Naive thymus-derived CD8-positive, alpha-beta T cell (primary cell): ENCODE measurements around the gene TMC7. TPM values are rescaled to one million over a fixed set of nuclear protein-coding genes. Genes with fewer than 3 reads are reported as not detected.
"Not testable (repeated sequence)": the region's sequence is repeated elsewhere in the genome, so short reads cannot be mapped to it uniquely, and the experiment has no call there.

Source experiments
- ATAC-seq, 2 donors: fragments of 150-1000 bp; cut with Tn5 transposase in 1 of 2; sonication (Bioruptor Pico), chemical (Tn5 transposase) in 1 of 2; 1 replicate in 1 of 2; 2 replicates in 1 of 2; pipeline ENCODE4 v1.10.0; 2021; ENCODE audit warnings: mild to moderate bottlenecking in 2 of 2, moderate library complexity in 2 of 2
- POLR2A ChIA-PET: fragments of 350-600 bp; sonication (Branson Sonifier 250); formaldehyde crosslinking; loops from one replicate; lab custom pipeline; 2021; ENCODE audit warnings: antibody characterized with exemption; lab: Charles Lee
- DNase-seq, 10 donors: peaks; one replicate each; pipeline versions ENCODE4 v3.0.0 to v3.0.0-alpha.2; 2020 to 2022
- H3K27ac Mint-ChIP-seq, 10 donors: one replicate each; pipeline ENCODE4 v1.8.0; 2020 to 2022; ENCODE audit warnings: mild to moderate bottlenecking in 10 of 10, mixed read lengths in 10 of 10, moderate library complexity in 4 of 10, inconsistent platforms in 1 of 10
- H3K27me3 Mint-ChIP-seq, 5 donors: one replicate each; pipeline ENCODE4 v1.8.0; 2021 to 2022; ENCODE audit warnings: mixed read lengths in 5 of 5
- H3K36me3 Mint-ChIP-seq, 3 donors: one replicate each; pipeline ENCODE4 v1.8.0; 2020 to 2022; ENCODE audit warnings: mixed read lengths in 3 of 3, mild to moderate bottlenecking in 2 of 3, inconsistent platforms in 1 of 3
- H3K4me1 Mint-ChIP-seq, 4 donors: one replicate each; pipeline ENCODE4 v1.8.0; 2021 to 2022; ENCODE audit warnings: mixed read lengths in 4 of 4
- H3K4me3 Mint-ChIP-seq, 10 donors: one replicate each; pipeline ENCODE4 v1.8.0; 2020 to 2022; ENCODE audit warnings: mild to moderate bottlenecking in 10 of 10, mixed read lengths in 10 of 10, moderate library complexity in 6 of 10, inconsistent platforms in 1 of 10
- H3K9me3 Mint-ChIP-seq, 9 donors: one replicate each; pipeline ENCODE4 v1.8.0; 2020 to 2022; ENCODE audit warnings: mixed read lengths in 9 of 9, mild to moderate bottlenecking in 3 of 9, inconsistent platforms in 1 of 9, moderate library complexity in 1 of 9
- polyA plus RNA-seq, 3 donors: library from polyadenylated mRNA; unstranded; fragments of 300-500 nt; fragmentation: Illumina TruSeq; gene quantifications; one replicate each; pipeline ENCODE4 v1.2.3, GENCODE V29; 2021
- total RNA-seq, 8 experiments: library from RNA in 2 of 8; stranded (reverse) in 2 of 8; gene quantifications; one replicate each; pipeline ENCODE4 v1.2.3 and lab custom pipeline; 2021 to 2026

Gene TMC7
- total and polyA plus RNA-seq, 5 experiments from 2014 or later: not detected

- H3K27me3 Mint-ChIP-seq, H3K4me1 Mint-ChIP-seq, H3K36me3 Mint-ChIP-seq, DNase-seq, H3K27ac Mint-ChIP-seq, H3K9me3 Mint-ChIP-seq, POLR2A ChIA-PET, ATAC-seq, H3K4me3 Mint-ChIP-seq: not testable (repeated sequence)
These were observed 10.4 kb downstream of the TMC7 start for GRCh38 chr16:18994181-18994580.

- H3K27me3 Mint-ChIP-seq, ATAC-seq, DNase-seq, POLR2A ChIA-PET, H3K9me3 Mint-ChIP-seq, H3K4me3 Mint-ChIP-seq, H3K27ac Mint-ChIP-seq, H3K36me3 Mint-ChIP-seq, H3K4me1 Mint-ChIP-seq: not testable (repeated sequence)
These were observed 11.7 kb downstream of the TMC7 start for GRCh38 chr16:18995406-18995805.

- not testable (repeated sequence) for H3K27ac Mint-ChIP-seq
These were observed 12.8 kb downstream of the TMC7 start for GRCh38 chr16:18996536-18996935.

GRCh38 chr16:18997001-18997400 is 13.3 kb downstream of the TMC7 start:
- H3K36me3 Mint-ChIP-seq, H3K4me1 Mint-ChIP-seq, H3K4me3 Mint-ChIP-seq, H3K9me3 Mint-ChIP-seq, ATAC-seq, POLR2A ChIA-PET, H3K27ac Mint-ChIP-seq, DNase-seq, H3K27me3 Mint-ChIP-seq: not testable (repeated sequence)

More at GRCh38 chr16:18996536-18996935, 12.8 kb downstream of the TMC7 start:
- POLR2A ChIA-PET, H3K27me3 Mint-ChIP-seq, H3K9me3 Mint-ChIP-seq, H3K36me3 Mint-ChIP-seq, DNase-seq, H3K4me3 Mint-ChIP-seq, H3K4me1 Mint-ChIP-seq, ATAC-seq: not testable (repeated sequence)

- POLR2A ChIA-PET: no interaction called here
- no peak for ATAC-seq
These were observed 15.3 kb downstream of the TMC7 start for GRCh38 chr16:18999045-18999393.

GRCh38 chr16:19001788-19002187 is 18.1 kb downstream of the TMC7 start:
- DNase-seq: no peak
- H3K27me3 Mint-ChIP-seq: peaks cover 0 to 6% (median 0%) of the 10 kb centered on the region in 5 donors
- POLR2A ChIA-PET: no interaction called here
- H3K4me3 Mint-ChIP-seq: no peak overlapping the region
- H3K36me3 Mint-ChIP-seq: no peaks in the 10 kb centered on the region
- H3K27ac Mint-ChIP-seq: no peak overlapping the region
- no peak for ATAC-seq
- H3K9me3 Mint-ChIP-seq: peaks cover 0 to 1% (median 0%) of the 10 kb centered on the region in 9 donors
- no peaks in the 10 kb centered on the region for H3K4me1 Mint-ChIP-seq

More at GRCh38 chr16:18999045-18999393, 15.3 kb downstream of the TMC7 start:
- H3K36me3 Mint-ChIP-seq: no peaks in the 10 kb centered on the region
- DNase-seq: no peak
- H3K27ac Mint-ChIP-seq: no peak overlapping the region
- H3K27me3 Mint-ChIP-seq: peaks cover 0 to 11% (median 8%) of the 10 kb centered on the region in 5 donors
- peaks cover 0 to 4% (median 0%) of the 10 kb centered on the region in 9 donors for H3K9me3 Mint-ChIP-seq
- no peak overlapping the region for H3K4me3 Mint-ChIP-seq
- no peaks in the 10 kb centered on the region for H3K4me1 Mint-ChIP-seq

- Mint-ChIP-seq H3K9me3 (peaks cover 0 to 1% (median 0%) of the 10 kb centered on the region in 9 donors), H3K27ac (no peak overlapping the region), H3K4me1 (no peaks in the 10 kb centered on the region), H3K4me3 (no peak overlapping the region), H3K36me3 (no peaks in the 10 kb centered on the region), H3K27me3 (peaks cover 0 to 5% (median 0%) of the 10 kb centered on the region in 5 donors)
- DNase-seq: no peak
- POLR2A ChIA-PET: no interaction called here
- no peak for ATAC-seq
These were observed 20.2 kb downstream of the TMC7 start for GRCh38 chr16:19003935-19004334.

GRCh38 chr16:19005561-19006445 is 22.1 kb downstream of the TMC7 start:
- Mint-ChIP-seq H3K9me3 (peaks cover 0 to 6% (median 1%) of the 10 kb centered on the region in 9 donors), H3K4me1 (no peaks in the 10 kb centered on the region)
- POLR2A ChIA-PET: no interaction called here

GRCh38 chr16:19006446-19007315 is 22.9 kb downstream of the TMC7 start:
- Mint-ChIP-seq H3K9me3 (peaks cover 0 to 9% (median 3%) of the 10 kb centered on the region in 9 donors), H3K36me3 (no peaks in the 10 kb centered on the region), H3K27me3 (peaks cover 0 to 8% (median 0%) of the 10 kb centered on the region in 5 donors), H3K27ac (peak overlapping the region in 1 of 10 donors; percentile 37), H3K4me1 (no peaks in the 10 kb centered on the region), H3K4me3 (peak overlapping the region in 1 of 10 donors; percentile 67)
- POLR2A ChIA-PET: no interaction called here
- no peak for ATAC-seq
- DNase-seq: no peak

More at GRCh38 chr16:19005561-19006445, 22.1 kb downstream of the TMC7 start:
- Mint-ChIP-seq H3K27me3 (peaks cover 0 to 6% (median 0%) of the 10 kb centered on the region in 5 donors), H3K27ac (no peak overlapping the region), H3K36me3 (no peaks in the 10 kb centered on the region), H3K4me3 (no peak overlapping the region)
- no peak for ATAC-seq
- no peak for DNase-seq

- Mint-ChIP-seq H3K9me3 (peaks cover 0 to 9% (median 3%) of the 10 kb centered on the region in 9 donors), H3K4me3 (no peak overlapping the region), H3K27ac (peak overlapping the region in 1 of 10 donors; percentile 22), H3K36me3 (no peaks in the 10 kb centered on the region), H3K27me3 (peaks cover 0 to 12% (median 0%) of the 10 kb centered on the region in 5 donors), H3K4me1 (no peaks in the 10 kb centered on the region)
- POLR2A ChIA-PET: interaction anchor here (0.6 kb wide), 1 partner anchor 114 kb away, joined by 6 read pairs; no protein-coding TSS in a partner anchor
- DNase-seq: no peak
- no peak for ATAC-seq
These were observed 24.8 kb downstream of the TMC7 start for GRCh38 chr16:19008245-19009169.

- no peak for DNase-seq
- Mint-ChIP-seq H3K4me3 (no peak overlapping the region), H3K36me3 (no peaks in the 10 kb centered on the region), H3K4me1 (no peaks in the 10 kb centered on the region), H3K27ac (no peak overlapping the region), H3K27me3 (peaks cover 0 to 22% (median 0%) of the 10 kb centered on the region in 5 donors), H3K9me3 (peaks cover 0 to 9% (median 3%) of the 10 kb centered on the region in 9 donors)
- POLR2A ChIA-PET: no interaction called here
- ATAC-seq: no peak
These were observed 27.5 kb downstream of the TMC7 start for GRCh38 chr16:19011169-19011731.

- H3K9me3 Mint-ChIP-seq: peaks cover 0 to 9% (median 3%) of the 10 kb centered on the region in 9 donors
- peaks cover 0 to 26% (median 0%) of the 10 kb centered on the region in 5 donors for H3K27me3 Mint-ChIP-seq
- no peaks in the 10 kb centered on the region for H3K4me1 Mint-ChIP-seq
- no peaks in the 10 kb centered on the region for H3K36me3 Mint-ChIP-seq
- H3K27ac Mint-ChIP-seq: no peak overlapping the region
- H3K4me3 Mint-ChIP-seq: no peak overlapping the region
- ATAC-seq: no peak
- POLR2A ChIA-PET: no interaction called here
- DNase-seq: no peak
These were observed 30.7 kb downstream of the TMC7 start for GRCh38 chr16:19014461-19014860.
